GM19438 (cell line): ENCODE results near the gene KCNC1.

Experiments
- ATAC-seq: cut with Tn5 transposase; IDR thresholded peaks from one replicate; pipeline ENCODE4 v1.9.1; 2021; ENCODE audit warnings: low read depth; ENCODE audit not compliant: unreplicated experiment

Gene KCNC1

GRCh38 chr11:17750013-17750800 lies 15.6 kb downstream of the KCNC1 start:
- ATAC-seq: no peak

DNA sequence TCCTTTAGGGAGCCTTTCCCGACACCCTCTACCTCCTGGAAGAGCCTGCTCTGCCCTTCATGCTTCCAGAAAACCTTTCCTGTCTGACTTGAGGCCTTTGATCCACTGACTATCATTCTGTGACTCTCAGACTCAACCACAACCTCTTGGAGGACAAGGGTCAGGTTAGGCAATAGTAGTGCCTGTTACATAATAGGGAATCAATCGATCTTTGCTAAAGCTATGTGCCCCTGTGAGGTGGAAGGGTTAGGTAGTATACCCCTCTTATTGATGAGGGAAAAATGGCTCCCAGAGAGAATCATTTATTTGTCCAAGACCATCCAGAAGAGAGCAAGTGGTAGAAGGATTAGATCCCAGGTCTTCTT lies 16.2 kb downstream of the KCNC1 start:
- no peak for ATAC-seq

DNA sequence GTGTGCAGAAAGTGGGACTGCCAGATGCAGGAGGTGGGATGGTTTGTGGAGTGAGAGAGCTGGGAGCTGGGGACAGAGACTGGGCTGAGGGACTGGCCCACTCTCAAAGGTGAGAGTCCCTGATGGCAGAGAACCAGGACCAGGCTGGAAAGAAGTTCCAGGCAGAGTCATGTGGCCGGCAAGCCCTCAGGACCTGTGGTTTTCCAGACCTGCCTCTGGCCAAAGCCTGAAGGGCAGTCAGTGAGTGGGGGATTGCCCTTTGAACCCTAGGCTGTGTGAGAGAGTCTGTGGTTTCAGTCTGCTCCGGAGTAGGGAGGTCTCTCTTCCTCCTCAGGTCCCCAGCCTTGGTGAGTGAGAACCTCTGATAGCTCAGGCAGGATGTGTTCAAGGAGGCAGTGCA lies 17.0 kb downstream of the KCNC1 start:
- ATAC-seq: no peak

- no peak for ATAC-seq
These were observed 17.6 kb downstream of the KCNC1 start for GRCh38 chr11:17752144-17752543.

DNA sequence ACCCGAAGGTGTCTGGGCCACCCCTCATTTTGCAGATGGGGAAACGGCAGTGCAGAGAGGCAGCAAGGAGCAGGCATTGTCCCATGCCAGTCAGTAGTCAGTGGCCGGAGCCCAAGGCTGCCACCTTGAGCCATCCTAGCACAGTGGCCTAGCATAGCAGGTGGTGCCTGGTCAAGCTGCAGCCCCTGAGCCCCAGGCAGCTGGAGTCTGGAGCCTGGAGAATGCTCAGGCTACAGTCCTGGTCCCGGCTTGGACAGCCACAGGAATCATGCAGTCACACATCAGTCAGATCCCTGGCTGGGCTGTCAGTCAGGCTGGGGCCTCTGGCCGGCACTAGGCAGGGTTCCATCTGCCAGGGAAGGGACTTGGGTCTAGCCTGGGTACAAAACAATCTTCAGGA lies 18.6 kb downstream of the KCNC1 start:
- ATAC-seq: no peak

DNA sequence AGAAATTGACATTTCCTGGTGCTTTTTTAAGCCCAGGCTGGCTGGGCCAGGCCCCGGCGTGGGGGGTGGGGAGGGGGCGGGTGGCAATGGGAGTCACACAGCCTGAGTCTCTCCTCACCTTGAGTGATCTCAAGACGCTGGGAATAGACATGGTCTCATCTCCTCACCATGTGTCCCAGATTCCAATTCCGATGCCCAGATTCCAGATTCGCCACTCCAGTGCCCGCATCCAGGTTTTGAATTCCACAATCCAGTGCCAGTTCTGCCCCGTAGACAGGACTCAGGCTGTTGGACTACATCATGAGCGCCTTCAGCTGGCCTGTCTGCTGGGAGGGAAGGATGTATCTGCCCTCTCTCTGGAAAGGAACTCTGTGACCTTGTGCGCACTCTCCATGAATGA lies 19.1 kb downstream of the KCNC1 start:
- ATAC-seq: no peak

- no peak for ATAC-seq
These were observed 21.3 kb downstream of the KCNC1 start for GRCh38 chr11:17755891-17756290.

DNA sequence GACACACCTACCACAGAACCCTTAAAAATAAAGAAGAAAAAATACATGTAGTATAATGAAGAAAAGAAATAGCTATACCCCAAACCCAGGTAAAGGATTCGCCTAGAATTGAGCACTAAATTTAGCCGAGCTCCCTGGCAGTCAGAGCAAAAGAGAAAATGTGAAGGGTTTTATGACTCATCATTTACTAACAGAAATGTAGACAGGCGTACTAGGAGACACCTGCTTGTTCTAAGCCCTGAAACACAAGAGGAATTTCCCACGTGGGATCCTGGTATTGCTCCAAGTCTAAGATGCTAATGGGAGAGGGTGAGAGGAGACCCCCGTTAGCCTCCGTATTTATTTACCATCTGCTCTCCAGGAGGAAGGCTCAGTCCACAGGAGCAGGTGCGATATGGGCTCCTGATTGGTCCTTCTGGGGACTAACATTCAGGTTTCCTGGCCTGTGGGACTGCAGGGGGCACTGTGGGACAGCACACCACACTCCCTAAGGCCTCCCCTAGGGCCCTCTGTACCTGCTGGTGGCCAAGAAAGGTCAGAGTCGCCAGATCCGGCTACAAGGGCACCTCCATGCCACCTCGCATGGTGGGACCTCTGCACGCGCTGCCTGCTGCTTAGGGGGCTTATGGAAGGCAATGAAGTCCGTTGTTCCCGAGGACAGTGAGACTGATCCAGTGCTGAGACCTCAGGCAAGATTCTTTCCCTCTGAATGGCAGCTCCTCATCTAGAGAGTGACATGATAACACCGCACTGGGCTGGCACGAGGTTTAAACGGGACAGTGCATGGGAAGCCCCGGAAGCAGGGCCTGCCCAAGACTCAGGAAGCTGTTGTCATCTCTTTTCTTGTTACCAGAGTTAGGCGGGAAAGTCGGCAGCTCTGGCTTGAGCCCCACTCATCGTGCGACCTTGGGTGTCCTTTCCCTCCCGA lies 25.8 kb downstream of the KCNC1 start:
- ATAC-seq: peak; percentile 80

DNA sequence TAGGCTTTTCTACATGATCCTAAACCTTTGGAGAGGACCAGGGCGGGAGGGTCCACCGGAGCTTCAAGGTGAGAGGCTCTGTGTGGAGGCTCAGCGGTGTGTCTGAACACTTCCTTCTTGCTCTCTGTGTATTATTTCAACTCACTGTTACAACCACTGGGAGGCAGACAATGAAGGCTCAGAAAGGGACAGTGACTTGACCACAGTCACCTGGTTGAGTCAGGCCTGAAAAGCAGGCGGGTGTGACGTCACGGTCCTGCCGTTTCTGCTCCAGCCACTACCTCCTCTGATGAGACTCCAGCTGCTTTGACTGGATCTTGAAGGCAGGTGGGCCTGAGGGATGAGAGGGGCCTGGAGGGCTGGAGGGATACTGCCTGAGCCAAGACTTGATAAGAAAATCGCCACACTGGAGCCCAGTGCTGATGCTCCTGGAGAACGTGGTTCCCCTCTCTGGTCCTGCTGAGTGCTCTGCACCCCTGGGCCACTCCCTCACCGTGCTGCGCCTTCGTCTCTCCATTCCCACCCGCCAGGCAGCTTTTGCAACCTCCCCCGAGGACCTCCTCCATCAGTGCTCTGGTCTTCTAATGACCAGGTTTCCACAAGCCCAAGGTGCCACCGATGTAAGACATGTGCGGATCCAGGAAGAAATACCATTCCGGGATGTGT lies 27.9 kb downstream of the KCNC1 start:
- no peak for ATAC-seq

DNA sequence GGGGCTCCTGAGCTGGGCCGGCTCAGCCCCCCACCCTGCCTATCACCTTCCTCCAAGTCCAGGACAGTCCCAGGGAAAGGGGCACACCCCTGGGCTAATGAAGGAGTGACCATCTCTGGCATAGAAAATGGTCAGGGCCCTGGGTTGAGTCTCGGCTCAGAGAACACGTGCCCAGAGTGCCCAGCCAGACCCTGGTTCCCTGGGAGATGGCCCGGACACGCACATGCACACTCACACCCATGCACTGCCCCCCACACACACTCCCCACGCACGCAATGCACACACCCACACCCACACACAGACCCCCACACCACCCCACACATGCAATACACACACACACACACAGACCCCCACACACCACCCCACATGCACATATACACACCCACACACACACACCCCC lies 28.7 kb downstream of the KCNC1 start:
- ATAC-seq: no peak

GRCh38 chr11:17763703-17764102 lies 29.1 kb downstream of the KCNC1 start:
- ATAC-seq: no peak

DNA sequence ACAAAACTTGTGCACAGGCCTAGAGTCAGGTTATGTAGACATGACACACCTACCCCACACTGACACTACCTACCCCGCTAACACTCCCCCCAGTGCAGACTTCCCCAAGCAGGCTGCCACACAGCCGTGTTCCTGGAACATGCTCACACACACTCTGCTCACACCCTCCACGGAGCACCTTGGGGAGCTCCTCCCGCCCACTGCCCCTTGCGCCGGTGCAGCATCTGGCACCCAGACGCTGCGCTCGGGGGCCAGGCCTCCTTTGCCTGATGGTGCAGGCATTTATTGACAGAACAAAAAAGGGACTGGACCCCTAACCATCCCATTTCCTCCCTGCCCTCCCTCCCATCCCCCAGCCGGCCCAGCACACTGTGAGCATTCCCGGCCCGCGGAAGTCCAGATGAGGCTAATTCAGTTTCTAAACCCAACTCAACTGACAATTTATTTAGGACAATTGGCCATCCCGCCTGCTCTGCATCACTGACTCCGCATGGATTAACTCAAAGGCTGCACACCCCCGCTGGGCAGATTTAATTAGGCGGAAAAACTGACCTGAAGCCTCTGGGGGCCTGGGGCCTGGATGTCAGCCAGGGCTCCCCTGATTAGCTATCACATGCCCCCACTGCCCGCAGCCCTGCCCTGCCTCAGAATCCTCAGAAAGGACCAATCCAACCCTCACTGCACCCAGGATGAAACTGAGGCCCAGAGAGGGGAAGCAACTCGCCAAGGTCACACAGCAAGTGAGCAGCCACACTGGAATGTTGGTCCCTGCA lies 30.1 kb downstream of the KCNC1 start:
- ATAC-seq: no peak

DNA sequence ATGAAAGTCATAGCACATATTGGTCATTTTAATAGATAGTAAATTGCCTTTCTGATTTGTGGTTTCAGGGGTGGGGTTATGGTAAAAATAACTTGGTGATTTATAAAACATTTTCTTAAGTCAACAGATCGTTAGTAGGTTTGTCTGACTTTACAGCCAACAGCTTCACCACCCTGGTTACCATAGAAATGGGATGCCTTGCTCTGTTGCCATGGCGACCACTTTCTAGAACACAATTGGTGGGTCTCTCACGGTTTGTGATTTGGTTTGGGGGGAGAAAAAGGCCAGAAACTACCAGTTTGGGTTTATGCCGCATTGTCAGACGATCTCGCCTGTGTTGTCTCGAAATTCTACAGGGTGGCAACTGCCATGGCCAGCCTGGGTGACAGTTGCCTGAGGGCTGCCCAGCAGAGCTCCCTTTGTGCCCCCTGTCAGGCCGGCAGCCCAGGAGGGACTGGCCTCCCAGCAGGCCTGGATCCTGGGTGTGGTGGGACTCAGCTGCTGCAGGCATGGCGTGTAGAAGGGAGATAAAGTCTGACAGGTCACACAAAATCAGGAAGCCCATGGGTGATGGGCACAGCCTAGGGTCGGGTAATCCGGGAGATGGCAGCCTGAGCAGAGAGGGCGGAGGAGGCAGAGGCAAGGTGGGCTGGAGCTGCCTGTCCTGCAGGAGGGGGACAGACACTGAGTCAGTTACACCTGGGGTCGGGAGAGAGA lies 30.9 kb downstream of the KCNC1 start:
- no peak for ATAC-seq

DNA sequence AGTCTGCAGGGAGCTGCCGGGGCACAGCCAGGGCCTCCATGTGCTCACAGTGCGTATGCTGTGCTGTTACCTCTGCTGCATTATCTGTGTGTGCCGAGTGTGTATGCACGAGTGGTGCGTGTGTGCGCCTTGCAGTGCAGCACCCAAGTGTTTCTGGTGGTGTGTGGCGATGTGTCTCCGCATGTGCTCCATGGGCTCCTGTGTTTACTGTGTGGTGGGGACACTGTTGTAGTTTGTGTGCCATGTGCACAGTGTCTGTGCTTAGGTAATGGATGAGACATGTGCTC lies 31.4 kb downstream of the KCNC1 start:
- ATAC-seq: no peak

DNA sequence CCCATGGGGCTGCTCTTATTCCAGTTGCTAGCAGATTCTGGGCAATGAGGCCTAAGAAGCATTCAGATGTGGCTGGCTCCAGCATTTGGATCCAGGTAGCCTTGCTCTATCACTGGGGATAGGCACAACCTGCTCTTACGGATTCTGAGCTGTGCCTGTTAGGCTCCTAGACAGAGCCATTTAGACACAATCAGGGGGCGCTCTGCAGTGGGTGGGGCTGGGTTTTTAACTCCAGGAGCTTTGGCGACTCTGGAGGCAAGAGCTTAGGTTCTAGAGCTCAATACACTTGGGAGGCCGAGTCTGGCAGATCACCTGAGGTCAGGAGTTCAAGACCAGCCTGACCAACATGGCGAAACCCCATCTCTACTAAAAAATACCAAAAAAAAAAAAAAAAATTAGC lies 32.0 kb downstream of the KCNC1 start:
- ATAC-seq: no peak

- no peak for ATAC-seq
These were observed 32.8 kb downstream of the KCNC1 start for GRCh38 chr11:17767301-17767885.

GRCh38 chr11:17767914-17768313 lies 33.3 kb downstream of the KCNC1 start:
- no peak for ATAC-seq

GRCh38 chr11:17768547-17768946 lies 34.0 kb downstream of the KCNC1 start:
- ATAC-seq: no peak

DNA sequence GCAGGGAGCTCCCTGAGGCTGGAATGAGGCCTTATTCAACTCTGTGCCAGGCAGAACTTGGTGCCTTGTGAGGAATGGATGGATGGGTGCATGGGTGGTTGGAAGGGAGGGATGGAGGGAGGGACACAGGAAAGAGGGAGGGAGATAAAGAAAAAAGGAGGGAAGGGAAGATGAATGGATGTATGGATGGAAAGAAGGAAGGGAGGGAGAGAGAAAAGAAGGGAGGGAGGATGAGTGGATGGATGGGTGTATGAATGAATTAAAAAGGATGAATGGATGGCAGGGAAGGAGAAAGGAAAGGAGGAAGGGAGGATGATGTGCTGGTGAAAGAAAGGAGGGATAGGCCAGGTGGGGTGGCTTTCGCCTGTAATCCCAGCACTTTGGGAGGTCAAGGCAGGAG lies 34.6 kb downstream of the KCNC1 start:
- ATAC-seq: no peak
